K562 (cell line): ENCODE data around the gene IL12RB2. TPM values are rescaled to one million over a fixed set of nuclear protein-coding genes. Genes with fewer than 3 reads are reported as not detected.
"Not testable (repeated sequence)": the region's sequence is repeated elsewhere in the genome, so short reads cannot be mapped to it uniquely, and the experiment has no call there.

ENCODE experiments used
- ATAC-seq: fragments of 200-7000 bp; cut with Tn5 transposase; 3 replicates; pipeline ENCODE4 v1.9.1; 2020; ENCODE audit warnings: moderate library complexity
- BruUV-seq: library from RNA; stranded (reverse); fragments of 400-500 nt; replicated peaks from 2 replicates; lab custom pipeline; 2021; lab: Mats Ljungman, UMichigan
- CTCF ChIA-PET: fragments of 300-600 bp; formaldehyde crosslinking; extraction: SDS; loops from one replicate; lab custom pipeline; 2021; ENCODE audit warnings: low intra/inter-chr PET ratio; lab: Yijun Ruan, JAX
- POLR2A ChIA-PET: fragments of 300-600, 350-650 bp; sonication (Branson Sonifier 250); formaldehyde crosslinking; extraction: SDS; loops from one replicate; lab custom pipeline; 2021; ENCODE audit warnings: antibody characterized with exemption, inconsistent platforms; lab: Yijun Ruan, JAX
- DNase-seq, 4 experiments: peaks; one replicate each; pipeline versions ENCODE4 v3.0.0 to v3.0.0-alpha.2; 2011 to 2018; ENCODE audit warnings: low spot score in 3 of 4, mixed read lengths in 3 of 4; ENCODE audit errors: extremely low read depth in 1 of 4
- FAIRE-seq: peaks from 2 replicates; lab custom pipeline; 2011; peaks lifted over from hg19 to GRCh38; lab: Jason Lieb, UNC
- H2AFZ ChIP-seq: 2 replicates; pipeline ENCODE4 v1.6.0; 2011; ENCODE audit warnings: low read depth, low read length, control low read depth, inconsistent platforms
- H3K27ac ChIP-seq: fragments of 200-600 bp; 3 replicates; pipeline ENCODE4 v1.8.0; 2011; ENCODE audit warnings: low read depth, mild to moderate bottlenecking, control low read depth, inconsistent platforms, low read length, moderate library complexity, mixed read lengths; ENCODE audit errors: extremely low read depth
- H3K27me3 ChIP-seq, 2 experiments: fragments of 300-600 bp in 1 of 2; 2 replicates in 1 of 2; 3 replicates in 1 of 2; pipeline versions ENCODE4 v1.6.0 to v1.8.0; 2011; ENCODE audit warnings: inconsistent platforms in 2 of 2, low read length in 2 of 2, mild to moderate bottlenecking in 1 of 2, mixed read lengths in 1 of 2, moderate library complexity in 1 of 2; ENCODE audit not compliant: control insufficient read depth in 2 of 2, insufficient read depth in 2 of 2
- H3K36me3 ChIP-seq: fragments of 300-600 bp; 3 replicates; pipeline ENCODE4 v1.8.0; 2011; ENCODE audit warnings: mild to moderate bottlenecking, low read length, inconsistent platforms; ENCODE audit not compliant: control insufficient read depth, insufficient read depth
- H3K4me1 ChIP-seq, 2 experiments: fragments of 200-600 bp in 1 of 2; replicated peaks in 1 of 2; 2 replicates in 1 of 2; 3 replicates in 1 of 2; pipeline versions ENCODE4 v1.5.1 to v1.8.0; 2011; ENCODE audit warnings: inconsistent platforms in 2 of 2, low read length in 2 of 2, mild to moderate bottlenecking in 1 of 2, mixed read lengths in 1 of 2, moderate library complexity in 1 of 2; ENCODE audit not compliant: control insufficient read depth in 2 of 2, insufficient read depth in 2 of 2
- H3K4me2 ChIP-seq: 2 replicates; pipeline ENCODE4 v1.6.1; 2011; ENCODE audit warnings: low read length, control low read depth, inconsistent platforms, mixed read lengths; ENCODE audit not compliant: insufficient read depth
- H3K4me3 ChIP-seq: fragments of 200-600 bp; sonication (generic), shearing (Covaris generic); 2 replicates; pipeline ENCODE4 v1.5.1; 2016; ENCODE audit warnings: control low read depth, inconsistent platforms
- H3K79me2 ChIP-seq: fragments of 200-600 bp; 3 replicates; pipeline ENCODE4 v1.8.0; 2011; ENCODE audit warnings: low read length, inconsistent platforms; ENCODE audit not compliant: control insufficient read depth, insufficient read depth
- H3K9ac ChIP-seq, 2 experiments: 2 replicates each; pipeline versions ENCODE4 v1.6.0 to v1.6.1; 2011; ENCODE audit warnings: low read depth in 2 of 2, low read length in 2 of 2, control low read depth in 1 of 2, inconsistent platforms in 1 of 2, mild to moderate bottlenecking in 1 of 2, mixed read lengths in 1 of 2; ENCODE audit not compliant: insufficient read depth in 1 of 2
- H3K9me1 ChIP-seq: one replicate; pipeline ENCODE4 v1.6.0; 2011; ENCODE audit warnings: inconsistent platforms, mild to moderate bottlenecking, low read length, moderate library complexity; ENCODE audit not compliant: control insufficient read depth, insufficient read depth
- H3K9me3 ChIP-seq: replicated peaks from 2 replicates; pipeline ENCODE4 v1.5.1; 2011; ENCODE audit warnings: low read depth, low read length, inconsistent platforms; ENCODE audit not compliant: control insufficient read depth, insufficient read depth
- H4K20me1 ChIP-seq: replicated peaks from 2 replicates; pipeline ENCODE4 v1.6.1; 2011; ENCODE audit warnings: low read length, inconsistent platforms, mixed read lengths; ENCODE audit not compliant: control insufficient read depth, insufficient read depth
- ARID1B ChIP-seq: fragments of 450-650 bp; IDR thresholded peaks from 2 replicates; pipeline ENCODE4 v1.6.1; 2016; ENCODE audit warnings: antibody characterized with exemption, mild to moderate bottlenecking, inconsistent platforms
- ATF3 ChIP-seq, 2 experiments: fragments of 450-650 bp in 1 of 2; sonication (generic) in 1 of 2; formaldehyde crosslinking in 1 of 2; IDR thresholded peaks in 1 of 2; conservative IDR thresholded peaks in 1 of 2; 2 replicates each; pipeline versions ENCODE4 v1.6.1 to v1.8.1; 2016 to 2023; ENCODE audit warnings: mild to moderate bottlenecking in 2 of 2, moderate library complexity in 2 of 2, inconsistent platforms in 1 of 2, missing genetic modification reagents in 1 of 2
- ATF7 ChIP-seq: fragments of 450-650 bp; IDR thresholded peaks from 2 replicates; pipeline ENCODE4 v1.7.1; 2014; ENCODE audit warnings: mild to moderate bottlenecking, moderate library complexity
- BCOR ChIP-seq: fragments of 450-650 bp; IDR thresholded peaks from 2 replicates; pipeline ENCODE4 v1.6.1; 2016
- DPF2 ChIP-seq: fragments of 450-650 bp; IDR thresholded peaks from 2 replicates; pipeline ENCODE4 v1.6.1; 2016
- EGR1 ChIP-seq: fragments of 450-650 bp; conservative IDR thresholded peaks from 2 replicates; pipeline ENCODE4 v1.6.1; 2017; ENCODE audit warnings: mild to moderate bottlenecking
- FOSL1 ChIP-seq: fragments of 200-800 bp; sonication (Bioruptor generic); conservative IDR thresholded peaks from 2 replicates; pipeline ENCODE4 v1.6.1; 2016; ENCODE audit warnings: missing genetic modification characterization, missing compliant biosample characterization
- FOXP1 ChIP-seq: sonication (generic); formaldehyde crosslinking; IDR thresholded peaks from 2 replicates; pipeline ENCODE4 v1.8.0; 2022; ENCODE audit warnings: mild to moderate bottlenecking, missing genetic modification reagents
- JUND ChIP-seq, 2 experiments: IDR thresholded peaks; 2 replicates in 1 of 2; 3 replicates in 1 of 2; pipeline ENCODE4 v1.6.1; 2011; ENCODE audit warnings: borderline replicate concordance in 2 of 2, low read depth in 2 of 2, low read length in 2 of 2, improper control_type of control experiment in 1 of 2, missing biosample characterization in 1 of 2, missing genetic modification characterization in 1 of 2, missing genetic modification reagents in 1 of 2
- MITF ChIP-seq: IDR thresholded peaks from 2 replicates; pipeline ENCODE4 v1.6.1; 2014; ENCODE audit warnings: antibody characterized with exemption
- NRF1 ChIP-seq, 2 experiments: fragments of 450-650 bp; IDR thresholded peaks in 1 of 2; conservative IDR thresholded peaks in 1 of 2; 2 replicates each; pipeline ENCODE4 v1.6.1; 2014; ENCODE audit warnings: mild to moderate bottlenecking in 2 of 2
- RFX1 ChIP-seq: fragments of 450-650 bp; IDR thresholded peaks from 2 replicates; pipeline ENCODE4 v1.6.1; 2016; ENCODE audit warnings: mild to moderate bottlenecking, moderate library complexity
- SMARCA4 ChIP-seq: fragments of 450-650 bp; IDR thresholded peaks from 2 replicates; pipeline ENCODE4 v1.6.1; 2016
- SMARCA5 ChIP-seq: fragments of 450-650 bp; IDR thresholded peaks from 2 replicates; pipeline ENCODE4 v1.6.1; 2016
- SMARCE1 ChIP-seq: fragments of 450-650 bp; IDR thresholded peaks from 2 replicates; pipeline ENCODE4 v1.7.1; 2016; ENCODE audit warnings: mild to moderate bottlenecking
- STAT5A ChIP-seq: IDR thresholded peaks from 2 replicates; pipeline ENCODE4 v1.6.1; 2012; ENCODE audit warnings: low read length, inconsistent platforms, borderline replicate concordance
- WGBS: fragments of 100-300 bp; shearing (Covaris generic); methylation state at CpG from one replicate; pipeline ENCODE4 v1.1.6; 2016; ENCODE audit warnings: low coverage, mixed read lengths; ENCODE audit not compliant: insufficient coverage; ENCODE audit errors: missing lambda C conversion rate; 5-methylcytosine and 5-hydroxymethylcytosine counted together
- in situ Hi-C: fragments of 300-500 bp; cut with MboI; formaldehyde crosslinking; loops from 4 replicates; pipeline ENCODE4 v1.15.0; 2018; ENCODE audit warnings: inconsistent platforms, mixed read lengths
- intact Hi-C: fragments of 100-400 bp; cut with micrococcal nuclease; formaldehyde crosslinking; loops from 2 replicates; pipeline ENCODE4 v1.14.2; 2022
- polyA plus RNA-seq, 8 experiments: library from polyadenylated mRNA; depleted of rRNA in 4 of 8; stranded (reverse) in 5 of 8; unstranded in 3 of 8; fragments of >200 nt; fragmentation: Nextera tagmentation in 2 of 8; fragmentation: Illumina TruSeq in 1 of 8; extraction: Ambion mirVana in 2 of 8; extraction: Trizol in 1 of 8; gene quantifications; 2 replicates each; pipeline versions ENCODE4 v1.2.1 to v1.2.3, GENCODE V29; 2011 to 2014; ENCODE audit warnings: inconsistent platforms in 1 of 8, missing spikeins in 1 of 8
- total RNA-seq, 7 experiments: library from RNA; depleted of rRNA in 6 of 7; stranded (reverse); fragments of >200 nt in 6 of 7; fragmentation: Illumina TruSeq in 2 of 7; extraction: Trizol in 2 of 7; gene quantifications; 2 replicates each; pipeline versions ENCODE4 v1.2.1 to v1.2.3, GENCODE V29; 2011 to 2021; ENCODE audit warnings: low replicate concordance in 1 of 7
- TF ChIP-seq, protein P1 (sequence below): sonication (generic); formaldehyde crosslinking; IDR thresholded peaks from 2 replicates; pipeline ENCODE4 v1.8.0; 2022; ENCODE audit warnings: missing genetic modification reagents, mild to moderate bottlenecking, moderate library complexity, borderline replicate concordance

The IL12RB2 gene
- total and polyA plus RNA-seq, 9 of the 15 experiments (the other 6 are each of a cell fraction or from before 2014, with no cell fraction given): 0.39 to 3.3 (median 1.9) TPM

DNA sequence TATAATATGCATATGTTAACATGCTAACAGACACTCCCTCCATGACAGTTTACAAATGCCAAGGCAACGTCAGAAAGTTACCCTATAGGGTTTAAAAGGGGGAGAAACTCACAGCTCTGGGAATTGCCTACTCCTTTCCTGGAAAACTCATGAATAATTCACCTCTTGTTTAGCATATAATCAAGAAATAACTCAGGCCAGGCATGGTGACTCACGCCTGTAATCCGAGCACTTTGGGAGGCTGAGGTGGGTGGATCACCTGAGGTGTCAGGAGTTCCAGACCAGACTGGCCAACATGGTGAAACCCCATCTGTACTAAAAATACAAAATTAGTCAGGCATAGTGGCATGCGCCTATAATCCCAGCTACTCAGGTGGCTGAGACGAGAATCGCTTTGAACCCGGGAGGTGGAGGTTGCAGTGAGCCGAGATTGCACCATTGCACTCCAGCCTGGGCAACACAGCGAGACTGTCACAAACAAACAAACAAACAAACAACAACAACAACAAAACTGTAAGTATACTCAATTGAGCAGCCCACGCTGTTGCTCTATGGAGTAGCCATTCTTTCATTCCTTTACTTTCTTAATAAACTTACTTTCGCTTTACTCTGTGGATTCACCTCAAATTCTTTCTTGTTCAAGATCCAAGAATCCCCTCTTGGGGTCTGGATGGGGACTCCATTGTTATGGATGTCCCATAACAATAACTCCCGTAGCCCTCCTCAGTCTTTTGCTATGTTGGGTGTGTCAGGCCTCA is 92.5 kb downstream of the IL12RB2 start:
- H4K20me1 ChIP-seq; intact Hi-C loops; H3K27me3 ChIP-seq; H3K36me3 ChIP-seq; H3K9ac ChIP-seq; H3K4me2 ChIP-seq; FAIRE-seq; H3K4me3 ChIP-seq; CTCF ChIA-PET; H3K9me3 ChIP-seq; H2AFZ ChIP-seq; H3K4me1 ChIP-seq; in situ Hi-C loops; BruUV-seq; H3K9me1 ChIP-seq; H3K79me2 ChIP-seq; TF ChIP-seq ATF3 (CRISPR knock-in tag; conservative IDR thresholded peaks at IDR 0.05); JUND (tag; IDR thresholded peaks at IDR 0.05; ENCODE audit: borderline replicate concordance, low read depth, low read length): not testable (repeated sequence)
- 44% methylated on average over 12 of the region's 12 CpGs for WGBS
- peak in 1 of 4 experiments; percentile 66 for DNase-seq
- peak; percentile 69 for ATAC-seq
- POLR2A ChIA-PET: interaction anchor here (0.5 to 1.2 kb wide), 5 partner anchors 10 to 539 kb away, joined by 3 to 4 read pairs (median 3); no protein-coding TSS in a partner anchor
- peak overlapping the region; percentile 15; the same call in 1 of the 3 replicates for H3K27ac ChIP-seq
- TF ChIP-seq ATF3 (IDR thresholded peaks at IDR 0.05) (peak; percentile 81), ARID1B (0 out of 2 replicates have a peak, but pooled peaks have one; percentile 37), EGR1 (peak; percentile 79), NRF1 (conservative IDR thresholded peaks at IDR 0.05 in 1 of 2, IDR thresholded peaks at IDR 0.05 in 1 of 2) (0 out of 4 replicates have a peak, but pooled peaks of 1 of the 2 experiments have one; percentile 17), SMARCA5 (0 out of 2 replicates have a peak, but pooled peaks have one; percentile 50), DPF2 (peak; percentile 47; the same call in 1 of the 2 replicates), SMARCA4 (peak; percentile 46), JUND (IDR thresholded peaks at IDR 0.05; ENCODE audit: borderline replicate concordance, low read depth, low read length) (peak; percentile 46; the same call in 1 of the 2 replicates), STAT5A (peak; percentile 77), FOSL1 (peak; percentile 61), BCOR (0 out of 2 replicates have a peak, but pooled peaks have one; percentile 10), RFX1 (peak; percentile 64), ATF7 (0 out of 2 replicates have a peak, but pooled peaks have one; percentile 11), SMARCE1 (peak; percentile 28; the same call in 1 of the 2 replicates), MITF (0 out of 2 replicates have a peak, but pooled peaks have one; percentile 12), FOXP1 (CRISPR knock-in tag) (0 out of 2 replicates have a peak, but pooled peaks have one; percentile 29)
- TF ChIP-seq, protein P1, sequence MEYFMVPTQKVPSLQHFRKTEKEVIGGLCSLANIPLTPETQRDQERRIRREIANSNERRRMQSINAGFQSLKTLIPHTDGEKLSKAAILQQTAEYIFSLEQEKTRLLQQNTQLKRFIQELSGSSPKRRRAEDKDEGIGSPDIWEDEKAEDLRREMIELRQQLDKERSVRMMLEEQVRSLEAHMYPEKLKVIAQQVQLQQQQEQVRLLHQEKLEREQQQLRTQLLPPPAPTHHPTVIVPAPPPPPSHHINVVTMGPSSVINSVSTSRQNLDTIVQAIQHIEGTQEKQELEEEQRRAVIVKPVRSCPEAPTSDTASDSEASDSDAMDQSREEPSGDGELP (CRISPR knock-in tag): 0 out of 2 replicates have a peak, but pooled peaks have one; percentile 20
